Measurements from ENCODE around the gene PMPCA. TPM values are rescaled to one million over a fixed set of nuclear protein-coding genes. Genes with fewer than 3 reads are reported as not detected.

PMPCA gene
- total RNA-seq, 2 experiments from 2014 or later: 107 to 109 TPM

DNA sequence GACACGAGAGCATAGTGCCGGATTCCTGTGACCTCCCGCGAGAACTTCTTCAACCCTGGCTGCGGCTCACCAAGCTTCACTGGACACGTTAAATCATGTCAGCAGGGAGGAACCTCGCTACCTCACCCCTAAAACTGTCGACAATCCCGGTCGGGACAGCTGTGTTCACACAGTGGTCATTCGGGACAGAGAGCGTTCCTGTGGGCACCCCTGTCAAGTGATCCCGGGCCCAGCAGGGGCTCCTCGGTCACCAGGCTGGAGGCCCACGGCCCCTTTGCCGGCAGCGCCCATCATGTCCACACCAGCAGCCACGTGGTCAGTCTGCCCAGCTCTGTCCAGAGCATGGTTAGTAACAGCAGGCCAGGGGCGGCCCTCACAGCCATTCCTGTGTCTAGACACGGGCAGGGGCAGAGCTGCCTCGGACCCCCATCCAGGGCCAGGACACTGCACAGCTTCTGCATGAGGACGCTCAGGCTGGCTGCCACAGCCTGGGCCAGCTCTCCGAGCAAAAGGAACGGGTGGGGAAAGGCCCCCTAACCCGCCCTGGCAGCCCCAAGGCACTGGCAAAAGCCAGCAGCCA lies 25.7 kb downstream of the PMPCA start:
- Mint-ChIP-seq H3K4me3 (peak overlapping the region; percentile 97), H3K36me3 (ENCODE audit: low read depth) (peaks cover 17% of the 10 kb centered on the region), H3K4me1 (ENCODE audit: low read depth) (peaks cover 21% of the 10 kb centered on the region), H3K27ac (no peak overlapping the region), H3K27me3 (no peaks in the 10 kb centered on the region), H3K9me3 (no peaks in the 10 kb centered on the region)
- ChIA-PET CTCF (no interaction called here), POLR2A (no interaction called here)
- Histone ChIP-seq H3K9me3 (ENCODE audit: control insufficient read depth in 1 of 2, insufficient read depth in 1 of 2, low read length in 2 of 2) (no peaks in the 10 kb centered on the region), H3K4me1 (ENCODE audit: insufficient read depth, low read length) (peaks cover 35% of the 10 kb centered on the region), H3K27ac (ENCODE audit: low read depth in 1 of 2, low read length in 2 of 2) (no peak overlapping the region), H3K36me3 (ENCODE audit: insufficient read depth, low read length) (peaks cover 14% of the 10 kb centered on the region), H3K4me3 (ENCODE audit: low read length) (no peak overlapping the region), H3K27me3 (ENCODE audit: control insufficient read depth in 1 of 2, insufficient read depth in 2 of 2, low read length in 2 of 2) (no peaks in the 10 kb centered on the region)
- no peak for ATAC-seq (ENCODE audit: poor library complexity)
- intact Hi-C loops (cut with DNase I, micrococcal nuclease): no loop called here
- DNase-seq: peak in 1 of 14 experiments; percentile 23
- TF ChIP-seq CTCF (IDR thresholded peaks at IDR 0.05): no peak

GRCh38 chr9:136437430-136437829 lies 27.0 kb downstream of the PMPCA start:
- peaks cover 35% of the 10 kb centered on the region for H3K4me1 ChIP-seq (ENCODE audit: insufficient read depth, low read length)
- ChIA-PET POLR2A (no interaction called here), CTCF (no interaction called here)
- DNase-seq: peak in 1 of 14 experiments; percentile 25
- no peaks in the 10 kb centered on the region for H3K9me3 Mint-ChIP-seq
- H3K9me3 ChIP-seq (ENCODE audit: control insufficient read depth in 1 of 2, insufficient read depth in 1 of 2, low read length in 2 of 2): no peaks in the 10 kb centered on the region
- H3K36me3 ChIP-seq (ENCODE audit: insufficient read depth, low read length): peaks cover 26% of the 10 kb centered on the region
- no peaks in the 10 kb centered on the region for H3K27me3 ChIP-seq (ENCODE audit: control insufficient read depth in 1 of 2, insufficient read depth in 2 of 2, low read length in 2 of 2)
- H3K27me3 Mint-ChIP-seq: no peaks in the 10 kb centered on the region
- peaks cover 21% of the 10 kb centered on the region for H3K4me1 Mint-ChIP-seq (ENCODE audit: low read depth)
- H3K4me3 ChIP-seq (ENCODE audit: low read length): peak overlapping the region; percentile 18
- intact Hi-C loops (cut with DNase I, micrococcal nuclease): no loop called here
- TF ChIP-seq CTCF (IDR thresholded peaks at IDR 0.05): no peak
- H3K4me3 Mint-ChIP-seq: peak overlapping the region; percentile 97
- H3K27ac ChIP-seq (ENCODE audit: low read depth in 1 of 2, low read length in 2 of 2): peak overlapping the region; percentile 7 to 37
- H3K36me3 Mint-ChIP-seq (ENCODE audit: low read depth): peaks cover 29% of the 10 kb centered on the region
- peak overlapping the region; percentile 47 for H3K27ac Mint-ChIP-seq
- no peak for ATAC-seq (ENCODE audit: poor library complexity)

DNA sequence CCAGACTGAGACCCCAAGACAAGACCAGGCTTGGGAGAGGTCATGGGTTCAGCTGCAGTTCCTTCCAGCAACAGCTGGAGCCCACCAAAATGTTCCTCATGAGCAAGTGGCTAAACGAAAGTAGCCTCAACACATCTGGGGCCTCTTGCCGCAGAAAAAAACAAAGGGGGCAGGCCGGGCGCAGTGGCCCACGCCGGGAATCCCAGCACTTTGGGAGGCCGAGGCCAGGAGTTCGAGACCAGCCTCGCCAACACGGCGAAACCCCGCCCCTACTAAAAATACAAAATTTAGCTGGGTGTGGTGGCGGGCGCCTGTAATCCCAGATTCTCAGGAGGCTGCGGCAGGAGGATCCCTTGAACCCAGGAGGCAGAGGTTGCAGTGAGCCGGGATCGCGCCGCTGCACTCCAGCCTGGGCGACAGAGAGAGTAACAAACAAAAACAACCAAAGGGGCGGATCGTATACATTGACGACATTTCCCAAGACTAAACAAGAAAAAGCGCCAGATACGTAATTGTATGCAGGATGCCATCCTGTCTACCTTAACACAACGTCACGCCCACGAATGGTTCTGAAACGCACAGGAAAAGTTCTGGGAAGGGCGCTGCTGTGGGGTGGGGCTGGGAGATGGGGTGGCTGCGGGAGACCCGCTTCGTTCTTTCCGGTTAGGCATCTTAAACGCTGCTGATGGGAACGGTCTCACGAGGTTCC lies 27.5 kb downstream of the PMPCA start:
- H3K4me1 Mint-ChIP-seq (ENCODE audit: low read depth): peaks cover 21% of the 10 kb centered on the region
- Histone ChIP-seq H3K4me3 (ENCODE audit: low read length) (peak overlapping the region; percentile 71), H3K9me3 (ENCODE audit: control insufficient read depth in 1 of 2, insufficient read depth in 1 of 2, low read length in 2 of 2) (no peaks in the 10 kb centered on the region), H3K27ac (ENCODE audit: low read depth in 1 of 2, low read length in 2 of 2) (peak overlapping the region in 1 of 2 donors; percentile 37), H3K4me1 (ENCODE audit: insufficient read depth, low read length) (peaks cover 35% of the 10 kb centered on the region), H3K27me3 (ENCODE audit: control insufficient read depth in 1 of 2, insufficient read depth in 2 of 2, low read length in 2 of 2) (no peaks in the 10 kb centered on the region), H3K36me3 (ENCODE audit: insufficient read depth, low read length) (peaks cover 26% of the 10 kb centered on the region)
- H3K27ac Mint-ChIP-seq: peak overlapping the region; percentile 92
- peaks cover 35% of the 10 kb centered on the region for H3K36me3 Mint-ChIP-seq (ENCODE audit: low read depth)
- ATAC-seq (ENCODE audit: poor library complexity): peak; percentile 23
- intact Hi-C loops (cut with DNase I, micrococcal nuclease): loop anchor here in 1 of 2 experiments (2.0 kb wide), 3 partner anchors 27 to 75 kb away; partner anchors contain the start of genes DNLZ, ENTR1, PMPCA and SNAPC4
- TF ChIP-seq CTCF (IDR thresholded peaks at IDR 0.05): no peak
- H3K4me3 Mint-ChIP-seq: peak overlapping the region; percentile 97
- peak in 5 of 14 experiments; percentile 16 to 51 (median 38) for DNase-seq
- ChIA-PET POLR2A (interaction anchor here (0.9 to 1.8 kb wide), 3 partner anchors 28 to 46 kb away, joined by 3 to 6 read pairs (median 4); no protein-coding TSS in a partner anchor), CTCF (no interaction called here)
- no peaks in the 10 kb centered on the region for H3K9me3 Mint-ChIP-seq
- no peaks in the 10 kb centered on the region for H3K27me3 Mint-ChIP-seq
